ENCODE results near the gene ALPI. TPM values are rescaled to one million over a fixed set of nuclear protein-coding genes. Genes with fewer than 3 reads are reported as not detected.

ALPI gene
- total RNA-seq, 1 experiment from 2014 or later, result not detected

DNA sequence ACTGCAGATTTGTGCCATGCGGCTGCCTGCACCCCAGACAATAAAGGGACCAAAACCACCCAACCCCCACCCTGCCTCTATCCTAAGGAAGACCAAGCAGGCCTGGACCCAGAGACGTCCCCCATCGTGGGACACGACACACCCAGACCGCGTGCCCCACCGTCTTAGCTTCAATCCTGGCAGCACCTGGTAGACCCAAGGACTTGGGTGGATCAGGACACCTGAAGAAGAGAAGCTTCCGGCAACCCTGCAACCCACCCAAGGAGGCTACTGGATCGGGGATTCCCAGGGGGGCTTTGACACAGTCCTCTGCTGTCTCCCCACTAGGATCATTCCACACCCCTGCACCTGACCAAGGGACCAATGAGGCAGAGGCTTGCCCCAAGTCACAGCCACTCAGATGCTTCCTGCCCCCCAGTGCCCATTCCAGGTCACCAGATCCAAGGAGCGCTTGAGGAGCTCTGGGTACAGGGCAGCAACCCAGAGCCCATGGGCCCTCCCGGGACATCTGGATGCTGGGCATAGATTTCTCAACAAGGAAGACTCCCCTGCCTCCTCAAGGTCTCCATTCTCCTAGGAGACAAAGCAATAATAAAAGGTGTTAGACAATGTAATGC is 3.6 kb downstream of the ALPI start:
- Mint-ChIP-seq H3K27ac (ENCODE audit: unreplicated experiment) (no peak overlapping the region), H3K4me3 (ENCODE audit: low read depth, unreplicated experiment) (no peak overlapping the region), H3K9me3 (ENCODE audit: low read depth, unreplicated experiment) (no peaks in the 10 kb centered on the region), H3K27me3 (ENCODE audit: unreplicated experiment) (peaks cover 95% of the 10 kb centered on the region), H3K4me1 (ENCODE audit: low read depth, unreplicated experiment) (no peaks in the 10 kb centered on the region), H3K36me3 (ENCODE audit: insufficient read depth, unreplicated experiment) (no peaks in the 10 kb centered on the region)
- BruUV-seq (replicated peaks), result no TSS peak
- CTCF ChIA-PET, result no interaction called here
- DNase-seq, result no peak
- intact Hi-C loops (cut with micrococcal nuclease; ENCODE audit: unreplicated experiment), result no loop called here
- TF ChIP-seq, protein P1, sequence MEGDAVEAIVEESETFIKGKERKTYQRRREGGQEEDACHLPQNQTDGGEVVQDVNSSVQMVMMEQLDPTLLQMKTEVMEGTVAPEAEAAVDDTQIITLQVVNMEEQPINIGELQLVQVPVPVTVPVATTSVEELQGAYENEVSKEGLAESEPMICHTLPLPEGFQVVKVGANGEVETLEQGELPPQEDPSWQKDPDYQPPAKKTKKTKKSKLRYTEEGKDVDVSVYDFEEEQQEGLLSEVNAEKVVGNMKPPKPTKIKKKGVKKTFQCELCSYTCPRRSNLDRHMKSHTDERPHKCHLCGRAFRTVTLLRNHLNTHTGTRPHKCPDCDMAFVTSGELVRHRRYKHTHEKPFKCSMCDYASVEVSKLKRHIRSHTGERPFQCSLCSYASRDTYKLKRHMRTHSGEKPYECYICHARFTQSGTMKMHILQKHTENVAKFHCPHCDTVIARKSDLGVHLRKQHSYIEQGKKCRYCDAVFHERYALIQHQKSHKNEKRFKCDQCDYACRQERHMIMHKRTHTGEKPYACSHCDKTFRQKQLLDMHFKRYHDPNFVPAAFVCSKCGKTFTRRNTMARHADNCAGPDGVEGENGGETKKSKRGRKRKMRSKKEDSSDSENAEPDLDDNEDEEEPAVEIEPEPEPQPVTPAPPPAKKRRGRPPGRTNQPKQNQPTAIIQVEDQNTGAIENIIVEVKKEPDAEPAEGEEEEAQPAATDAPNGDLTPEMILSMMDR (IDR thresholded peaks at IDR 0.05; ENCODE audit: unreplicated experiment), result no peak

DNA sequence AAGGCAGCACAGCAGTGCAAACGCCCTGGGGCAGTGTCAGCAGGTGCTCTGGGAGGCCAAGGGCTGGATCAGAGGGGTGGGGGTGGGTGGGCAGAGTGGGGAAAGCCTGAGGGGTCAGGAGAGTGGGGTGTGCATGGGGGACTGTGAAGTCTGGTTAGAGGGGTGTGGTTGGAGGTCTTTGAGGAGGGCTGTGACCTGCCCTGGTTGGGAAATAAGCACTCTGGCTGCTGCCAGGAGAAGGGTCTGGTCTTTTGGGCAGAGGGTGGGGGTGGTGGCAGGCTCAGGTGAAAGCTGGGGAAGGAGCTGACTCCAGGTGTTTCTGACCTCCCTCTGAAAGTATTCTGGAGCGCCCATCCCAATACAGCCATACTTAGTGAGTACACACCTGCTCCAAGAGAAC is 4.2 kb downstream of the ALPI start:
- intact Hi-C loops (cut with micrococcal nuclease; ENCODE audit: unreplicated experiment), result no loop called here
- no TSS peak for BruUV-seq (replicated peaks)
- CTCF ChIA-PET, result no interaction called here
- no peaks in the 10 kb centered on the region for H3K9me3 Mint-ChIP-seq (ENCODE audit: low read depth, unreplicated experiment)
- no peaks in the 10 kb centered on the region for H3K4me1 Mint-ChIP-seq (ENCODE audit: low read depth, unreplicated experiment)
- DNase-seq, result no peak
- TF ChIP-seq, protein P1 (IDR thresholded peaks at IDR 0.05; ENCODE audit: unreplicated experiment), result no peak
- peaks cover 89% of the 10 kb centered on the region for H3K27me3 Mint-ChIP-seq (ENCODE audit: unreplicated experiment)
- H3K27ac Mint-ChIP-seq (ENCODE audit: unreplicated experiment), result no peak overlapping the region
- no peaks in the 10 kb centered on the region for H3K36me3 Mint-ChIP-seq (ENCODE audit: insufficient read depth, unreplicated experiment)
- no peak overlapping the region for H3K4me3 Mint-ChIP-seq (ENCODE audit: low read depth, unreplicated experiment)

DNA sequence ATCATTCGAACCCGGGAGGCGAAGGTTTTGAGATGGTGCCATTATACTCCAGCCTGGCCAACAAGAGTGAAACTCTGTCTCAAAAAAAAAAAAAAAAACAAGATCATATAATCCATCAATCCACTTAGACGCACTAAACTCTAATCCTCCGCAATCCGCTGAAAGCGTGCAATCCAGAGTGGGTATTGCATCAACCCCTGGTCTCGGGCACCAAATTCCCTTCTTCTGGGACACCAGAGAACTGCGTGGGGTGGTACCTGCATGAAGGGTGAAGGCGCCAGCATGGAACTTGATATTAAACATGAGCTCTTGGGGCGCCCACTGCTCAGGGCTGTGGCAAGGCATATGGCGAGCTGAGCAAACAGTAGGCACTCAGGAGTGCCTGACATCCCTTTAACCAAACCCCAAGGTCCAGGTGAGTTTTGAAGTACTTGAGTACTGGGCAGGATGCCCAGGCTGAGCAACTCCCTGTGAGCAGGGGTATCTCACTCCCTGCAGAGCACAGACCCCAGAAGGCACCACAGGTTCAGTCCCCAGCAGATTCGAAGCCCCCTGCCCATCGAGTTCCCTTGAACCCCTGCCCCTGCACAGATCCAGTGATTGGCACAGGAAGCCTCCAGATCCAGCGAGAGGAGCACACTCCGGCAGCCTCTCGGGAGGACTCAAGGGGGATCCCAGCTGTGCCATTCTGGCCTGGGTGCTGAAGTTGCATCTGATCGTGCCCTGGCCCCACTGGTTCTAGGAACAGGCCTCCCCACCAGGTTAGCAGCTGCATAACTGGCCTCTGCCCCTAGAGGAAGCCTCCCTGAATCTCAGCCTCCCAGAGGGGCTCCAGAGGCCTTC is 8.0 kb downstream of the ALPI start:
- no peak for DNase-seq
- Mint-ChIP-seq H3K4me1 (ENCODE audit: low read depth, unreplicated experiment) (no peaks in the 10 kb centered on the region), H3K9me3 (ENCODE audit: low read depth, unreplicated experiment) (no peaks in the 10 kb centered on the region), H3K27me3 (ENCODE audit: unreplicated experiment) (peaks cover 78% of the 10 kb centered on the region), H3K4me3 (ENCODE audit: low read depth, unreplicated experiment) (no peak overlapping the region), H3K27ac (ENCODE audit: unreplicated experiment) (no peak overlapping the region), H3K36me3 (ENCODE audit: insufficient read depth, unreplicated experiment) (no peaks in the 10 kb centered on the region)
- no TSS peak for BruUV-seq (replicated peaks)
- CTCF ChIA-PET, result interaction anchor here (0.6 kb wide), 1 partner anchor 128 kb away, joined by 7 read pairs; no protein-coding TSS in a partner anchor
- intact Hi-C loops (cut with micrococcal nuclease; ENCODE audit: unreplicated experiment), result no loop called here
- TF ChIP-seq, protein P1 (IDR thresholded peaks at IDR 0.05; ENCODE audit: unreplicated experiment), result no peak

DNA sequence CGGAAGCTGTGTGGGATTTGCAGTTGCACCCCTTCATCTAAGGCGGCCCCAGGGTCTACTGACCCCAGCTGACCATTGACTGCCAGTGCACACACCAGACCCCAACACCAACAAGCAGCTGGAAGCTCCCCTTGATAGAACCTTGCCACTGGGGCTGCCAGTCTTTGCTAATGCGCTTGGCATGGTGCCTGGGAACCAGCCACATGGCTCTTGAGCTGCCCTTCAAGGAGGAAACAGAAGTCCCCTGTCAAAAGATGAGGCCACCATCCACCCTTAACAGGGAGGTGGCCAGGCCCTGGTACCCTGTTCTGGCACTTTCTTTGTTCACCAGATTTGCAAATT is 8.6 kb downstream of the ALPI start:
- BruUV-seq (replicated peaks), result no TSS peak
- H3K36me3 Mint-ChIP-seq (ENCODE audit: insufficient read depth, unreplicated experiment), result no peaks in the 10 kb centered on the region
- no peaks in the 10 kb centered on the region for H3K9me3 Mint-ChIP-seq (ENCODE audit: low read depth, unreplicated experiment)
- peaks cover 78% of the 10 kb centered on the region for H3K27me3 Mint-ChIP-seq (ENCODE audit: unreplicated experiment)
- TF ChIP-seq, protein P1 (IDR thresholded peaks at IDR 0.05; ENCODE audit: unreplicated experiment), result no peak
- no peak overlapping the region for H3K27ac Mint-ChIP-seq (ENCODE audit: unreplicated experiment)
- DNase-seq, result no peak
- no peak overlapping the region for H3K4me3 Mint-ChIP-seq (ENCODE audit: low read depth, unreplicated experiment)
- intact Hi-C loops (cut with micrococcal nuclease; ENCODE audit: unreplicated experiment), result no loop called here
- no peaks in the 10 kb centered on the region for H3K4me1 Mint-ChIP-seq (ENCODE audit: low read depth, unreplicated experiment)
- CTCF ChIA-PET, result interaction anchor here (2.2 kb wide), 1 partner anchor 12 kb away, joined by 6 read pairs; no protein-coding TSS in a partner anchor

Data from Calu3 (cell line).